Measurements from ENCODE around the gene FNDC11. TPM values are rescaled to one million over a fixed set of nuclear protein-coding genes. Genes with fewer than 3 reads are reported as not detected.
"Not testable (repeated sequence)": the region's sequence is repeated elsewhere in the genome, so short reads cannot be mapped to it uniquely, and the experiment has no call there.

FNDC11 gene
- total and polyA plus RNA-seq, 4 donors, result 0.57 to 0.84 TPM; not detected in 2

DNA sequence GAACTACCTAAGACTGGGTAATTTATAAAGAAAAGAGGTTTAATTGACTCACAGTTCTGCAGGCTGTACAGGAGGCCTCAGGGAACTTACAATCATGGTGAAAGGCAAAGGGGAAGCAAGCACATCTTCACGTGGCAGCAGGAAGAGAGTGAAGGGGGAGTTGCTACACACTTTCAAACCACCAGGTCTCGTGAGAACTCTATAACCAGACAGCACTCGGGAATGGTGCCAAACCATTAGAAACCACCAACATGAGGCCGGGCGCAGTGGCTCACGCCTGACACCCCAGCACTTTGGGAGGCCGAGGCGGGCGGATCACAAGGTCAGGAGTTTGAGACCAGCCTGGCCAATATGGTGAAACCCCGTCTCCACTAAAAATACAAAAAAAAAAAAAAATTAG lies 39.4 kb upstream of the FNDC11 start:
- H3K4me1 ChIP-seq (ENCODE audit: control insufficient read depth in 1 of 2, insufficient read depth in 2 of 2, low read length in 2 of 2); H3K27ac ChIP-seq (ENCODE audit: low read depth in 1 of 2, low read length in 2 of 2); intact Hi-C loops (cut with DNase I); H3K4me3 ChIP-seq (ENCODE audit: low read length in 2 of 2); H3K9me3 ChIP-seq (ENCODE audit: control insufficient read depth, low read length); H3K27me3 ChIP-seq (ENCODE audit: control insufficient read depth in 1 of 2, insufficient read depth in 2 of 2, low read length in 1 of 2); H3K36me3 ChIP-seq (ENCODE audit: control insufficient read depth in 1 of 2, insufficient read depth in 2 of 2, low read length in 1 of 2); ATAC-seq (ENCODE audit: low FRiP score): not testable (repeated sequence)
- DNase-seq, result peak in 1 of 2 donors; percentile 41
- WGBS, 2 donors, result 67 to 76% methylated on average over 7 to 10 of the region's 10 CpGs

- DNase-seq (peak in 1 of 2 donors; percentile 69), ATAC-seq (ENCODE audit: low FRiP score) (no peak)
- no peaks in the 10 kb centered on the region for H3K9me3 ChIP-seq (ENCODE audit: control insufficient read depth, low read length)
- no peaks in the 10 kb centered on the region for H3K4me1 ChIP-seq (ENCODE audit: control insufficient read depth in 1 of 2, insufficient read depth in 2 of 2, low read length in 2 of 2)
- WGBS, 2 donors, result 94 to 96% methylated on average over 32 of the region's 32 CpGs
- no peaks in the 10 kb centered on the region for H3K27me3 ChIP-seq (ENCODE audit: control insufficient read depth in 1 of 2, insufficient read depth in 2 of 2, low read length in 1 of 2)
- no peak overlapping the region for H3K4me3 ChIP-seq (ENCODE audit: low read length in 2 of 2)
- H3K27ac ChIP-seq (ENCODE audit: low read depth in 1 of 2, low read length in 2 of 2), result no peak overlapping the region
- H3K36me3 ChIP-seq (ENCODE audit: control insufficient read depth in 1 of 2, insufficient read depth in 2 of 2, low read length in 1 of 2), result no peaks in the 10 kb centered on the region
- intact Hi-C loops (cut with DNase I), result no loop called here
These were observed 36.3 kb upstream of the FNDC11 start for GRCh38 chr20:63517376-63518309.

DNA sequence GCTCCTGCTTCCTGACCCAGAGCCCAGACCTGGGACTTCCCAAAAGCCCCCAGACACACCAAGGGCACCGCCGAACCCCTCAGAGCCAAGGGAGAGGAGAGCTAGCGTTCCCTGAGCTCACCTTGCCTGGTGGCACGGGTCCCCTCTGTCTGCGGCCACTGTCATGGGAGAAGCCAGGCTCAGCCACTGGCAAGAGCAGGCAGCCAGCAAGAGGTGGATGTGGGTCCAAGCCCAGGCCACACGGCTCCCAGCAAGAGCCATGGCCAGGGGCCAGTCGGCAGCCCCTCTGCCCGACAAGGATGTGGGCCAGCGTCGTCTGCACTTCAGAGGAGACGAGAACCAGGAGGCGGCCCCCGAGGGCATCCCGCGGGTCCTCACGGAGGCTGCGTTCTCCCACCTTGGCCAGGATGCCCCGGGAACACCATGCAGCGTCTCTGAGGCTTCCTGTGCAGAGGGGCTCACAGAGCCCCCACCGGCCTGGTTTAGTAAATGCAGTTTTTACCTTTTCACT lies 35.6 kb upstream of the FNDC11 start:
- DNase-seq (peak in 1 of 2 donors; percentile 46), ATAC-seq (ENCODE audit: low FRiP score) (no peak)
- Histone ChIP-seq H3K36me3 (ENCODE audit: control insufficient read depth in 1 of 2, insufficient read depth in 2 of 2, low read length in 1 of 2) (no peaks in the 10 kb centered on the region), H3K27ac (ENCODE audit: low read depth in 1 of 2, low read length in 2 of 2) (no peak overlapping the region), H3K9me3 (ENCODE audit: control insufficient read depth, low read length) (no peaks in the 10 kb centered on the region), H3K4me3 (ENCODE audit: low read length in 2 of 2) (no peak overlapping the region), H3K4me1 (ENCODE audit: control insufficient read depth in 1 of 2, insufficient read depth in 2 of 2, low read length in 2 of 2) (no peaks in the 10 kb centered on the region), H3K27me3 (ENCODE audit: control insufficient read depth in 1 of 2, insufficient read depth in 2 of 2, low read length in 1 of 2) (no peaks in the 10 kb centered on the region)
- WGBS, 2 donors, result 83 to 86% methylated on average over 20 of the region's 20 CpGs
- intact Hi-C loops (cut with DNase I), result no loop called here

- no peak overlapping the region for H3K27ac ChIP-seq (ENCODE audit: low read depth in 1 of 2, low read length in 2 of 2)
- DNase-seq, result peak; percentile 54 to 80
- no peaks in the 10 kb centered on the region for H3K27me3 ChIP-seq (ENCODE audit: control insufficient read depth in 1 of 2, insufficient read depth in 2 of 2, low read length in 1 of 2)
- no peak overlapping the region for H3K4me3 ChIP-seq (ENCODE audit: low read length in 2 of 2)
- 74 to 76% methylated on average over 30 to 32 of the region's 32 CpGs for WGBS, 2 donors
- H3K36me3 ChIP-seq (ENCODE audit: control insufficient read depth in 1 of 2, insufficient read depth in 2 of 2, low read length in 1 of 2), result no peaks in the 10 kb centered on the region
- no peaks in the 10 kb centered on the region for H3K4me1 ChIP-seq (ENCODE audit: control insufficient read depth in 1 of 2, insufficient read depth in 2 of 2, low read length in 2 of 2)
- no peak for ATAC-seq (ENCODE audit: low FRiP score)
- intact Hi-C loops (cut with DNase I), result no loop called here
- no peaks in the 10 kb centered on the region for H3K9me3 ChIP-seq (ENCODE audit: control insufficient read depth, low read length)
These were observed 34.9 kb upstream of the FNDC11 start for GRCh38 chr20:63518946-63519667.

GRCh38 chr20:63519668-63520503 lies 34.1 kb upstream of the FNDC11 start:
- Histone ChIP-seq H3K27me3 (ENCODE audit: control insufficient read depth in 1 of 2, insufficient read depth in 2 of 2, low read length in 1 of 2) (no peaks in the 10 kb centered on the region), H3K27ac (ENCODE audit: low read depth in 1 of 2, low read length in 2 of 2) (peak overlapping the region in 1 of 2 donors; percentile 20), H3K4me1 (ENCODE audit: control insufficient read depth in 1 of 2, insufficient read depth in 2 of 2, low read length in 2 of 2) (no peaks in the 10 kb centered on the region), H3K9me3 (ENCODE audit: control insufficient read depth, low read length) (no peaks in the 10 kb centered on the region), H3K36me3 (ENCODE audit: control insufficient read depth in 1 of 2, insufficient read depth in 2 of 2, low read length in 1 of 2) (no peaks in the 10 kb centered on the region), H3K4me3 (ENCODE audit: low read length in 2 of 2) (peak overlapping the region; percentile 78 to 80)
- 1 to 2% methylated on average over 63 to 72 of the region's 72 CpGs for WGBS, 2 donors
- intact Hi-C loops (cut with DNase I), result no loop called here
- DNase-seq (peak; percentile 78 to 89), ATAC-seq (ENCODE audit: low FRiP score) (peak; percentile 79)

GRCh38 chr20:63520504-63520933 lies 33.4 kb upstream of the FNDC11 start, which contains the start of gene PPDPF:
PPDPF (plus strand) TSS chr20:63520765; CDS start chr20:63521309, 544 bp downstream.
- Histone ChIP-seq H3K27ac (ENCODE audit: low read depth in 1 of 2, low read length in 2 of 2) (peak within 1 kb of the TSS in 1 of 2 donors; percentile 55), H3K9me3 (ENCODE audit: control insufficient read depth, low read length) (no peaks in the 10 kb centered on the region), H3K36me3 (ENCODE audit: control insufficient read depth in 1 of 2, insufficient read depth in 2 of 2, low read length in 1 of 2) (no peaks in the 10 kb centered on the region), H3K4me1 (ENCODE audit: control insufficient read depth in 1 of 2, insufficient read depth in 2 of 2, low read length in 2 of 2) (no peaks in the 10 kb centered on the region), H3K27me3 (ENCODE audit: control insufficient read depth in 1 of 2, insufficient read depth in 2 of 2, low read length in 1 of 2) (no peaks in the 10 kb centered on the region), H3K4me3 (ENCODE audit: low read length in 2 of 2) (peak within 1 kb of the TSS; percentile 78 to 80)
- WGBS, 2 donors, result 0 to 1% methylated on average over 55 to 64 of the region's 64 CpGs
- DNase-seq (peak; percentile 87 to 94), ATAC-seq (ENCODE audit: low FRiP score) (peak; percentile 91)
- intact Hi-C loops (cut with DNase I), result no loop called here

DNA sequence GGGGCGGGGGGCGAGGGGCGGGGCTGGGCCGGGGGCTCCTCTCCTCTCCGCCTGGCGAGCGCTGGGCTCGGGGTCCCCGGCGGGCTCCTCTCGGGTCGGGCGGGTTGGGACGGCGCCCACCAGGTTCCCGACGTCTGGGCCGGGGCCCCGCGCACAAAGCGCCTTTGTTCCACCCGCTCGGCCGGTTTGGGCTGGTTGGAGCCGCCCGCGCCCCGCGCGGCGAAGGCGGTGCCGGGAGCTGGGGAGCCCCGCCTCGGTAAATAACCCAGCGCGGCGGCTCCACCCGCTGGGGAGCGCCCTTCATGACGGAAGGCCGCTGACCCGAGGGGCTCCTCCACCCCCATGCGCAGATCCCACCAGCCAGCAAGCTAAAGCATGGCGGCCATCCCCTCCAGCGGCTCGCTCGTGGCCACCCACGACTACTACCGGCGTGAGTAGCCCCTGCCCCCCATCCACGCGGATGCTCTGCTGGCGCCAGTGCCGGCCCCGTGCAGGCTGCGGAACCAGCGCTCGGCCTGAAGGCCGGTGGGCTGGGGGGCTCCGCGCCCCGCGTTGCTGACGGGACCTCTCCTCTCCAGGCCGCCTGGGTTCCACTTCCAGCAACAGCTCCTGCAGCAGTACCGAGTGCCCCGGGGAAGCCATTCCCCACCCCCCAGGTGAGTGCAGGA lies 32.9 kb upstream of the FNDC11 start:
- intact Hi-C loops (cut with DNase I), result no loop called here
- no peak overlapping the region for H3K27ac ChIP-seq (ENCODE audit: low read depth in 1 of 2, low read length in 2 of 2)
- H3K4me3 ChIP-seq (ENCODE audit: low read length in 2 of 2), result peak overlapping the region; percentile 71 to 80
- H3K27me3 ChIP-seq (ENCODE audit: control insufficient read depth in 1 of 2, insufficient read depth in 2 of 2, low read length in 1 of 2), result no peaks in the 10 kb centered on the region
- H3K4me1 ChIP-seq (ENCODE audit: control insufficient read depth in 1 of 2, insufficient read depth in 2 of 2, low read length in 2 of 2), result no peaks in the 10 kb centered on the region
- peak; percentile 83 for ATAC-seq (ENCODE audit: low FRiP score)
- DNase-seq, result peak; percentile 86 to 89
- H3K36me3 ChIP-seq (ENCODE audit: control insufficient read depth in 1 of 2, insufficient read depth in 2 of 2, low read length in 1 of 2), result no peaks in the 10 kb centered on the region
- no peaks in the 10 kb centered on the region for H3K9me3 ChIP-seq (ENCODE audit: control insufficient read depth, low read length)
- 0% methylated on average over 42 to 68 of the region's 68 CpGs for WGBS, 2 donors

Measured in aorta (tissue), 5 donors.